SH-SY5Y (cell line): ENCODE data around the gene ABCA4.

Source experiments
- GATA2 ChIP-seq: IDR thresholded peaks from 2 replicates; pipeline ENCODE4 v1.6.1; 2011; ENCODE audit warnings: mild to moderate bottlenecking, low read depth, low read length
- GATA3 ChIP-seq: IDR thresholded peaks from 2 replicates; pipeline ENCODE4 v1.6.1; 2011; ENCODE audit warnings: low read depth, mild to moderate bottlenecking, low read length, moderate library complexity

DNA sequence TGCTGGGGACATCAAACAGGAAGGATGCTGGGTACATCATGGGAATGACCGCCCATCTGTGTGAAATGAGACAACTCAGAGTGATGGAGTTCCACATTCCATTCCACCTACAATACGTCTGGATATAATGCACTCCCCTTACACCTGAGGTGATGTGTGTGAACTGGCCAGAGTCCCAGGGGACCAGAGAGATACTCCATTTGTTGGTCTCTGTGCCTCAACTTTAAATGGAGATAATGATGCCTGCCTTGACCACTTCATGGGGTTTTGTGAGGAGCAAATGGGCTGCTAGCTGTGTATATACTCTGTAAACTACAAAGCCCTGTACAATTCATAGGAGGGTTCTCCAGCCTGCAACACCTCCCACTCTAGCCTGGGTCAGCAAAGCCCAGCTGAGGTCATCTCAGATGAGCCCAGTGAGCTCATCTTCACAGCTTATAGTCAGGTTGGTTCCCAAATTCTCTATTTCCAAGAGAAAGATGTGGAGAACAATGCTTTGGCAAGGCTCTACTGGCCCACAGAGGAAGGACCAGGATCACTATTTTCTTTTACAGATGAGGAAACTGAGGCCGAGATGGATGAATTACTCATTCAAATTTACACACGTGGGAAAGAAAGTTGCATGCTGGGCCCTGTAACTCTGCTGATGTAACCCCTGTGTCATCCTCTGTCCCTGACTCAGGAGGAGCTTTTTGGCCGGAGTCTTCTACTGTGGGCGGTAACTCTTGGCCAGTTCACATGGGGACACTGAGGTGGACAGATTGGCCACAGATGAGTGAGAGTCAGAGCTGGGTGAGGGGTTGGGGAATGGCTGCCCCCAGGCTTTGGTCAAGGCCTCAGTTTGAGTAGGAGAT, 106.1 kb downstream of the ABCA4 start:
- TF ChIP-seq GATA3 (no peak), GATA2 (no peak)
